ENCODE results near the gene ADIG.
"Not testable (repeated sequence)": the region's sequence is repeated elsewhere in the genome, so short reads cannot be mapped to it uniquely, and the experiment has no call there.

Gene ADIG

DNA sequence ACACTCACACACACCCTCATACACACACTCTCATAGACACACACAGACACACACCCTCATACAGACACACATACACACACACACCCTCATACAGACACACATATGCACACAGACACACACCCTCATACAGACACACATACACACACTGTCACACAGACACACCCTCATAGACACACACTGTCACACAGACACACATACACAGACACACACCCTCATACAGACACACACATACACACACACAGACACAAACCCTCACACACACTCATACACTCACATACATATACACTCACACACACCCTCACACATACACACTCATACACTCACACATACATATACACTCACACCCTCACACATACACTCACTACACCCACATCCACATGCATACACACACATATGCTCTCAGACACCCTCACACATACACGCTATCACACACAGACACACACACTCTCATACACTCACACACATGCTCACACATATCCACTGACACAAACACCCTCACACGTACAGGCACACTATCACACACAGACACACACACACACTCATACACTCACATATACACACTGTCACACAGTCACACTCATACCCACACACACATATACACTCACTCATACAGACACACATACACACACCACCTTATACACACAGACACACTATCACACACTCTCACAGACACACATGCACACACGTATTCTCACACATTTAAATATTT is 9.1 kb downstream of the ADIG start:
- Histone ChIP-seq H3K36me3 (no peaks in the 10 kb centered on the region), H3K27ac (no peak overlapping the region), H3K9me3 (ENCODE audit: severe bottlenecking) (no peaks in the 10 kb centered on the region), H3K4me3 (ENCODE audit: low read depth, low read length) (no peak overlapping the region), H3K27me3 (ENCODE audit: insufficient read depth, low read depth, severe bottlenecking) (no peaks in the 10 kb centered on the region)
- TF ChIP-seq, protein P1, sequence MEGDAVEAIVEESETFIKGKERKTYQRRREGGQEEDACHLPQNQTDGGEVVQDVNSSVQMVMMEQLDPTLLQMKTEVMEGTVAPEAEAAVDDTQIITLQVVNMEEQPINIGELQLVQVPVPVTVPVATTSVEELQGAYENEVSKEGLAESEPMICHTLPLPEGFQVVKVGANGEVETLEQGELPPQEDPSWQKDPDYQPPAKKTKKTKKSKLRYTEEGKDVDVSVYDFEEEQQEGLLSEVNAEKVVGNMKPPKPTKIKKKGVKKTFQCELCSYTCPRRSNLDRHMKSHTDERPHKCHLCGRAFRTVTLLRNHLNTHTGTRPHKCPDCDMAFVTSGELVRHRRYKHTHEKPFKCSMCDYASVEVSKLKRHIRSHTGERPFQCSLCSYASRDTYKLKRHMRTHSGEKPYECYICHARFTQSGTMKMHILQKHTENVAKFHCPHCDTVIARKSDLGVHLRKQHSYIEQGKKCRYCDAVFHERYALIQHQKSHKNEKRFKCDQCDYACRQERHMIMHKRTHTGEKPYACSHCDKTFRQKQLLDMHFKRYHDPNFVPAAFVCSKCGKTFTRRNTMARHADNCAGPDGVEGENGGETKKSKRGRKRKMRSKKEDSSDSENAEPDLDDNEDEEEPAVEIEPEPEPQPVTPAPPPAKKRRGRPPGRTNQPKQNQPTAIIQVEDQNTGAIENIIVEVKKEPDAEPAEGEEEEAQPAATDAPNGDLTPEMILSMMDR (IDR thresholded peaks at IDR 0.05; ENCODE audit: low read depth, low read length): no peak
- DNase-seq: no peak

DNA sequence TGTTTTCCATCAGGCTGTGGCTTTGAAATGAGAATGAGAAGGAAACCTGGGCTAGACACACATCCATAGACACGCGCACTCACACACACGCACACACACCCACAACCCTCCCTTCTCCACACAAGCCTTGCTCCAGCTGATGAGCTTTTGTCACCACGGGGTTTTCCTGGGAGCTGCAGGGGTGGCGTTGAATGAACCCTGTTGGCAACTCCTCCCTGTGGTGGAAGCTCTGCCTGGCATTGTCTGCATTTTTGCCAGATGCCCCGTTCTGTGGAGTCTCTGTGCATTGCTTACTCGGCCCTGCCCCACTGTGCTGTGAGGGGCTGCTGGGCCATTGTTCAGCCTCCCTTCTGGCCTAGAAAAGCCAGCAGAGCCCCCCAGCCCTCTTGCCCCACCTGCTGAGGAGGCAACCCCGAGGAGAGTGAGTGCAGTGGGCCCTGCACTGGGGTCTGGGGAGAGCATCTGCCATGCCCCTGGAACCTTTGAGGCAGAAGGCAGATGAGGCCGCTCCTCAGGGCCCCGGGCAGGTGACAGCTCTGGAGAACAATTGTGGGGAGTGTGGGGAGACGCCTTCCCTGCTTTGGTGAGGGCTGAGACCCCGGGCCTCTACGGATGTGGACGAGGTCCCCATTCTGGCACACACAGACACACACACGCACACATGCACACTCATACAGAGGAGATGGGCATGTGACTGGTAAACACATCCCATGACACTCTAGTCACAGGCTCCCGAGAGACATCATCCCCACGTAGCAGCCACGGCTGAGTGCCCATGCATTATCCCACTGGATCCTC is 9.9 kb downstream of the ADIG start:
- no peaks in the 10 kb centered on the region for H3K36me3 ChIP-seq
- no peak for DNase-seq
- H3K27ac ChIP-seq: no peak overlapping the region
- H3K27me3 ChIP-seq (ENCODE audit: insufficient read depth, low read depth, severe bottlenecking): no peaks in the 10 kb centered on the region
- H3K4me3 ChIP-seq (ENCODE audit: low read depth, low read length): no peak overlapping the region
- TF ChIP-seq, protein P1 (IDR thresholded peaks at IDR 0.05; ENCODE audit: low read depth, low read length): no peak
- no peaks in the 10 kb centered on the region for H3K9me3 ChIP-seq (ENCODE audit: severe bottlenecking)

DNA sequence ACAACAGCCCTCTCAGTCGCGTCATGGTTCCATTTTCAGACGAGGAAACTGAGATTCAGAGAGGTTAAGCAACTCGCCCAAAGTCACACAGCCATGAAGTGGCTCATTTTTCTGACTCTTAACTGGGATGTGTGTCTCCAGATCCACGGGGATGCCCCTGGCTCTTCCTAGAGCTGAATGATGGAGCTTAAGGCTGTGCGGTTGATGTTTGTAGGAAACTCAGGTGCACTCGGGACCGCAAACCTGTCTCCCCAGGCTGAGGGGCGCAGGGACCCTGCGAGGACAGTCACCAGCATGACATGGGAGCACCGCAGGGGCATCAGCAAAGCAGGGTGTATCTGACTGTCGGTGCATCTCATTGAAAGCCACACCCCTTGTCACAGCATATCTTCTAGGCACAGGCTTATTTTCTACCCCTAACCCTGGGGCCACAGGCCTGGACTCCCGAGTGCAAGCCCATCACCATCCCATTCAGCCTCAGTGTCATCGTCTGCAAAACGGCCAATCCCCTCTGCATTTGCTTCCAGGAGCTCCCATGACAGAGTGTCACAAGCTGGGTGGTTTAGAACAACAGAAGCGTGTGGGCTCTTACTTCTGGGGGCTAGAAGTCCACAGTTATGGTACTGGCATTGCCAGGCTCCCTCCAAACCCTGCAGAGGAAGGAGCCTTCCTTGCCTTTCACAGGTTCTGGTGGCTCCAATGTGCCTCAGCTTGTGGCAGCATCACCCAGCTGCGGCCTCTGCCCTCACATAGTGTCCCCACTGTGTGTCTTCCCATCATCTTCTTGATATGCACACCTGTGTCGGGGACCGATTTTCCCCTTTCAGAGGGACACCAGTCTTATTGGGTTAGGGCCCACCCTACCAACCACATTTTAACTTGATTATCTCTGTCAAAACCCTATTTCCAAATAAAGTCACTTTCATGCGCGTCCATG is 10.7 kb downstream of the ADIG start:
- DNase-seq: no peak
- TF ChIP-seq, protein P1 (IDR thresholded peaks at IDR 0.05; ENCODE audit: low read depth, low read length): no peak
- H3K9me3 ChIP-seq (ENCODE audit: severe bottlenecking): no peaks in the 10 kb centered on the region
- no peaks in the 10 kb centered on the region for H3K27me3 ChIP-seq (ENCODE audit: insufficient read depth, low read depth, severe bottlenecking)
- no peak overlapping the region for H3K4me3 ChIP-seq (ENCODE audit: low read depth, low read length)
- no peak overlapping the region for H3K27ac ChIP-seq
- no peaks in the 10 kb centered on the region for H3K36me3 ChIP-seq

DNA sequence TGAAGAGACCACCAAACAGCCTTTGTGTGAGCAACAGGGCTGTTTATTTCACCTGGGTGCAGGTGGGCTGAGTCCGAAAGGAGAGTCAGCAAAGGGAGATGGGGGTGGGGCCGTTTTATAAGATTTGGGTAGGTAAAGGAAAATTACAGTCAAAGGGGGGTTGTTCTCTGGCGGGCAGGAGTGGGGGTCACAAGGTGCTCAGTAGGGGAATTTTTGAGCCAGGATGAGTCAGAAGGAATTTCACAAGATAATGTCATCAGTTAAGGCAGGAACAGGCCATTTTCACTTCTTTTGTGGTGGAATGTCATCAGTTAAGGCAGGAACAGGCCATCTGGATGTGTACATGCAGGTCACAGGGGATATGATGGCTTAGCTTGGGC is 11.4 kb downstream of the ADIG start:
- H3K27ac ChIP-seq; H3K36me3 ChIP-seq; H3K4me3 ChIP-seq (ENCODE audit: low read depth, low read length); DNase-seq; H3K9me3 ChIP-seq (ENCODE audit: severe bottlenecking); H3K27me3 ChIP-seq (ENCODE audit: insufficient read depth, low read depth, severe bottlenecking): not testable (repeated sequence)

DNA sequence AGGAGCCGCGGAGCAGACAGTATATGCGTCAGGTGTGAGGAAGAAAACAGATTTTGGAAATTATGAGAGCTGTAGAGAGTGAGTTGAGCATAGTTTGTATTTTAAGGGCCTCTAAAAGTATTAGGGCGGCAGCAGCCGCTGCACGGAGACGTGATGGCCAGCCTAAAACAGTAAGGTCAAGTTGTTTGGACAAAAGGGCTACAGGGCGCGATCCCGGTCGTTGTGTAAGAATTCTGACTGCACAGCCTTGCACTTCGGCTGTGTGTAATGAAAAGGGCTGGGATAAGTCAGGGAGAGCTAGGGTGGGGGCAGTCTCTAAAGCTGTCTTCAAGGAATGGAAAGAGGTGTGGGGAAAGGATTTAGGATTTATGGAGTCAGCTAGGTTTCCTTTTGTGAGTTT is 13.3 kb downstream of the ADIG start:
- not testable (repeated sequence) for H3K36me3 ChIP-seq; DNase-seq; H3K27me3 ChIP-seq (ENCODE audit: insufficient read depth, low read depth, severe bottlenecking); H3K27ac ChIP-seq; H3K4me3 ChIP-seq (ENCODE audit: low read depth, low read length); H3K9me3 ChIP-seq (ENCODE audit: severe bottlenecking)

DNA sequence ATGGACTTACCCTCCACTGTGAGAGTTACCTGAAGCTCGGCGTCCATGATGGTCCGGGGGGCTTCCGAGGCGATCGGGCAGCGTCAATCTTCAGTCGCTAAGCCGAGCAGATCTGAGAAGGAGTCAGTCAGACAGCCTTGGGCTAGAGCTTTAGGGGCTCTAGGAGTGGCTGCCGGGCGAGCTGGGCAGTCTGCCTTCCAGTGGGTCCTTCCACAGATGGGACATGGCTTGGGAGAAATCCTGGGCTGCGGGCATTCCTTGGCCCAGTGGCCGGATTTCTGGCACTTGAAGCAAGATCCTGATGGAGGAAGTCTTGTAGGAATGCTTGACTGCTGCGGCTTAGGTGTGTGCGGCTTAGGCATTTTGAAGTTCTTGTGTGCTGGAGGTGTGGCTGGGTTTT is 14.9 kb downstream of the ADIG start:
- DNase-seq; H3K36me3 ChIP-seq; H3K9me3 ChIP-seq (ENCODE audit: severe bottlenecking); H3K27me3 ChIP-seq (ENCODE audit: insufficient read depth, low read depth, severe bottlenecking); H3K27ac ChIP-seq; H3K4me3 ChIP-seq (ENCODE audit: low read depth, low read length): not testable (repeated sequence)

DNA sequence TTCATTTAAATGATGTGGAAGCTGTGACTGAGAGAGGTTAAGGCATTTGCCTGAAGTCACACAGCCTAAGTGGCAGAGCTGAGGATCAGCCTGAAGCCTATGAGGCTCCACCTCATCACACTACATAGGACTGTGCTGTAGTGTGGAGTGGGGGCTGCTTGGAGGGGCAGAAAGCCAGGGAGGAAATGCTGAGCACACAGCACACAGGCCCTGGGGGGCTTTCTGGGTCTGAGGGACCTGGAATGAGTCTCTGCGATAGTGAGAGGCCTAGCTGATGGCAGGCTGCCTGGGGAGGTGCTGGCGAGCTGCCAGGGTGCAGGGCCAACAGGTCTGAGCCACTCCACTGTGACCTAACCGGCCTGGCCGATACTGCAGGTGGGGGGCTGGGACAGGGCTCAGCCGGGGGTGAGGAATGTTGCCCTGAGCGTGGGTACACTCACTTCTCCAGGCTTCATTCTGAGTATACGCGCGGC is 18.4 kb downstream of the ADIG start:
- H3K4me3 ChIP-seq (ENCODE audit: low read depth, low read length): no peak overlapping the region
- H3K9me3 ChIP-seq (ENCODE audit: severe bottlenecking): no peaks in the 10 kb centered on the region
- no peaks in the 10 kb centered on the region for H3K27me3 ChIP-seq (ENCODE audit: insufficient read depth, low read depth, severe bottlenecking)
- no peak overlapping the region for H3K27ac ChIP-seq
- H3K36me3 ChIP-seq: no peaks in the 10 kb centered on the region
- no peak for DNase-seq
- TF ChIP-seq, protein P1 (IDR thresholded peaks at IDR 0.05; ENCODE audit: low read depth, low read length): no peak

Measured in WERI-Rb-1 (cell line).